Smooth muscle cell (in vitro differentiated cells): ENCODE results near the gene METTL26. TPM values are rescaled to one million over a fixed set of nuclear protein-coding genes. Genes with fewer than 3 reads are reported as not detected.

ENCODE experiments used
- DNase-seq: peaks from one replicate; lab custom pipeline; 2025; ENCODE audit not compliant: unreplicated experiment; lab: John Stamatoyannopoulos, UW
- H2AFZ ChIP-seq: fragments of 200-600 bp; sonication (generic); 2 replicates; pipeline ENCODE4 v1.6.0; 2016; ENCODE audit warnings: antibody characterized with exemption, low read depth, mild to moderate bottlenecking
- H3F3A ChIP-seq: fragments of 200-600 bp; sonication (generic); 2 replicates; pipeline ENCODE4 v1.6.0; 2017; ENCODE audit warnings: antibody characterized with exemption, low read depth
- H3K27ac ChIP-seq: fragments of 200-600 bp; sonication (generic); 2 replicates; pipeline ENCODE4 v1.5.1; 2016; ENCODE audit warnings: low read depth, mild to moderate bottlenecking
- H3K27me3 ChIP-seq: fragments of 200-600 bp; sonication (generic); 2 replicates; pipeline ENCODE4 v1.6.1; 2016; ENCODE audit warnings: low read depth, mild to moderate bottlenecking
- H3K36me3 ChIP-seq: fragments of 200-600 bp; sonication (generic); 2 replicates; pipeline ENCODE4 v1.5.1; 2016; ENCODE audit warnings: low read depth
- H3K4me1 ChIP-seq: fragments of 200-600 bp; sonication (generic); 2 replicates; pipeline ENCODE4 v1.5.1; 2016; ENCODE audit warnings: low read depth
- H3K4me2 ChIP-seq: fragments of 200-600 bp; sonication (generic); 2 replicates; pipeline ENCODE4 v1.6.0; 2016; ENCODE audit warnings: mild to moderate bottlenecking
- H3K4me3 ChIP-seq: fragments of 200-600 bp; sonication (generic); 2 replicates; pipeline ENCODE4 v1.5.1; 2016; ENCODE audit warnings: mild to moderate bottlenecking
- H3K79me2 ChIP-seq: fragments of 200-600 bp; sonication (generic); 2 replicates; pipeline ENCODE4 v1.6.0; 2016; ENCODE audit warnings: low read depth, mild to moderate bottlenecking
- H3K9ac ChIP-seq: fragments of 200-600 bp; sonication (generic); 2 replicates; pipeline ENCODE4 v1.6.0; 2016; ENCODE audit warnings: low read depth
- H3K9me3 ChIP-seq: fragments of 200-600 bp; sonication (generic); replicated peaks from 2 replicates; pipeline ENCODE4 v1.5.1; 2016; ENCODE audit warnings: low read depth
- H4K20me1 ChIP-seq: fragments of 200-600 bp; sonication (generic); 2 replicates; pipeline ENCODE4 v1.6.0; 2016; ENCODE audit warnings: low read depth
- CTCF ChIP-seq: fragments of 200-600 bp; sonication (generic); IDR thresholded peaks from 2 replicates; pipeline ENCODE4 v1.5.1; 2017; ENCODE audit warnings: borderline replicate concordance, mild to moderate bottlenecking, antibody characterized with exemption; ENCODE audit not compliant: insufficient read depth, poor library complexity, severe bottlenecking
- WGBS: methylation state at CpG from one replicate; pipeline ENCODE4 v1.1.7; 2016; ENCODE audit warnings: low lambda C conversion rate; 5-methylcytosine and 5-hydroxymethylcytosine counted together
- polyA plus RNA-seq: library from polyadenylated mRNA; unstranded; fragments of >200 nt; fragmentation: Nextera tagmentation; extraction: Ambion mirVana; gene quantifications from 2 replicates; pipeline ENCODE4 v1.2.1, GENCODE V29; 2016
- total RNA-seq: library from RNA; depleted of rRNA; stranded (reverse); fragments of >200 nt; gene quantifications from 2 replicates; pipeline ENCODE4 v1.2.3, GENCODE V29; 2014

Gene METTL26
- total and polyA plus RNA-seq, 2 experiments from 2014 or later = 134 to 238 TPM

- Histone ChIP-seq H3K9me3 (no peaks in the 10 kb centered on the region), H3K27me3 (no peaks in the 10 kb centered on the region), H3K4me3 (no peak overlapping the region), H3K9ac (no peak overlapping the region), H3K4me2 (no peak overlapping the region), H3F3A (peaks cover 8% of the 10 kb centered on the region), H2AFZ (no peak overlapping the region), H3K27ac (no peak overlapping the region), H3K79me2 (peaks cover 10% of the 10 kb centered on the region), H3K4me1 (peaks cover 34% of the 10 kb centered on the region), H4K20me1 (peaks cover 11% of the 10 kb centered on the region), H3K36me3 (no peaks in the 10 kb centered on the region)
- 99% methylated on average over 56 of the region's 74 CpGs for WGBS
- TF ChIP-seq CTCF = no peak
- DNase-seq = no peak
These were observed 2.6 kb downstream of the METTL26 start for GRCh38 chr16:633336-634050.

GRCh38 chr16:632486-633335 lies 3.4 kb downstream of the METTL26 start:
- DNase-seq = no peak
- TF ChIP-seq CTCF = no peak
- Histone ChIP-seq H2AFZ (no peak overlapping the region), H3K4me2 (no peak overlapping the region), H3K4me1 (peaks cover 30% of the 10 kb centered on the region), H3F3A (peaks cover 8% of the 10 kb centered on the region), H4K20me1 (peaks cover 11% of the 10 kb centered on the region), H3K79me2 (peaks cover 10% of the 10 kb centered on the region), H3K9ac (no peak overlapping the region), H3K27ac (no peak overlapping the region), H3K36me3 (no peaks in the 10 kb centered on the region), H3K9me3 (no peaks in the 10 kb centered on the region), H3K27me3 (no peaks in the 10 kb centered on the region), H3K4me3 (no peak overlapping the region)
- WGBS = 98% methylated on average over 64 of the region's 67 CpGs

- peaks cover 8% of the 10 kb centered on the region for H3F3A ChIP-seq
- whole genome bisulfite sequencing = 85% methylated on average over 7 of the region's 9 CpGs
- peaks cover 11% of the 10 kb centered on the region for H4K20me1 ChIP-seq
- H3K79me2 ChIP-seq = peaks cover 10% of the 10 kb centered on the region
- DNase-seq = no peak
- no peaks in the 10 kb centered on the region for H3K27me3 ChIP-seq
- no peak overlapping the region for H3K4me3 ChIP-seq
- H3K36me3 ChIP-seq = no peaks in the 10 kb centered on the region
- H3K4me2 ChIP-seq = no peak overlapping the region
- no peak for TF ChIP-seq CTCF
- no peak overlapping the region for H3K9ac ChIP-seq
- H2AFZ ChIP-seq = no peak overlapping the region
- H3K9me3 ChIP-seq = no peaks in the 10 kb centered on the region
- H3K4me1 ChIP-seq = peaks cover 25% of the 10 kb centered on the region
- H3K27ac ChIP-seq = no peak overlapping the region
These were observed 4.2 kb downstream of the METTL26 start for GRCh38 chr16:631808-632358.
